ENCODE measurements around the gene KCNIP4.

KCNIP4 gene

GRCh38 chr4:21872101-21872500, 76.5 kb downstream of the KCNIP4 start:
- no peak overlapping the region for H3K4me3 ChIP-seq (ENCODE audit: control insufficient read depth, low read depth, low read length)
- TF ChIP-seq CTCF (IDR thresholded peaks at IDR 0.05; ENCODE audit: control insufficient read depth, insufficient read depth, low read depth, low read length, missing control alignments): no peak
- DNase-seq (ENCODE audit: low read depth): no peak

- TF ChIP-seq CTCF (IDR thresholded peaks at IDR 0.05; ENCODE audit: control insufficient read depth, insufficient read depth, low read depth, low read length, missing control alignments): no peak
- H3K4me3 ChIP-seq (ENCODE audit: control insufficient read depth, low read depth, low read length): no peak overlapping the region
- no peak for DNase-seq (ENCODE audit: low read depth)
Observed at GRCh38 chr4:21869978-21870745, 78.4 kb downstream of the KCNIP4 start.

- no peak for TF ChIP-seq CTCF (IDR thresholded peaks at IDR 0.05; ENCODE audit: control insufficient read depth, insufficient read depth, low read depth, low read length, missing control alignments)
- H3K4me3 ChIP-seq (ENCODE audit: control insufficient read depth, low read depth, low read length): no peak overlapping the region
- no peak for DNase-seq (ENCODE audit: low read depth)
Observed at GRCh38 chr4:21864686-21865085, 83.9 kb downstream of the KCNIP4 start.

GRCh38 chr4:21862917-21863316, 85.7 kb downstream of the KCNIP4 start:
- no peak for TF ChIP-seq CTCF (IDR thresholded peaks at IDR 0.05; ENCODE audit: control insufficient read depth, insufficient read depth, low read depth, low read length, missing control alignments)

GRCh38 chr4:21858971-21859370, 89.6 kb downstream of the KCNIP4 start:
- H3K4me3 ChIP-seq (ENCODE audit: control insufficient read depth, low read depth, low read length): no peak overlapping the region
- DNase-seq (ENCODE audit: low read depth): no peak
- TF ChIP-seq CTCF (IDR thresholded peaks at IDR 0.05; ENCODE audit: control insufficient read depth, insufficient read depth, low read depth, low read length, missing control alignments): no peak

More at GRCh38 chr4:21862917-21863316, 85.7 kb downstream of the KCNIP4 start:
- H3K4me3 ChIP-seq (ENCODE audit: control insufficient read depth, low read depth, low read length): no peak overlapping the region
- no peak for DNase-seq (ENCODE audit: low read depth)

GRCh38 chr4:21856754-21857153, 91.8 kb downstream of the KCNIP4 start:
- no peak overlapping the region for H3K4me3 ChIP-seq (ENCODE audit: control insufficient read depth, low read depth, low read length)
- no peak for DNase-seq (ENCODE audit: low read depth)
- TF ChIP-seq CTCF (IDR thresholded peaks at IDR 0.05; ENCODE audit: control insufficient read depth, insufficient read depth, low read depth, low read length, missing control alignments): no peak

Measured in AG09309 (cell line).